HEK293 (cell line): Measurements from ENCODE around the gene NECAB3.

Experiments used
- CTCF ChIA-PET: fragments of 350-600 bp; formaldehyde crosslinking; extraction: SDS; loops from one replicate; lab custom pipeline; 2021; ENCODE audit warnings: antibody characterized with exemption; lab: Yijun Ruan, JAX
- POLR2A ChIA-PET: fragments of 300-600 bp; formaldehyde crosslinking; extraction: SDS; loops from one replicate; lab custom pipeline; 2020; ENCODE audit warnings: antibody characterized with exemption, inconsistent platforms; lab: Yijun Ruan, JAX
- H3K27ac ChIP-seq: fragments of 200-500 bp; sonication (Bioruptor generic); 2 replicates; pipeline ENCODE4 v1.5.1; 2014; ENCODE audit warnings: low read depth, low read length, control low read depth, inconsistent platforms; ENCODE audit errors: extremely low read depth
- H3K36me3 ChIP-seq, 2 experiments: fragments of 200-500 bp in 1 of 2; sonication (Bioruptor generic) in 1 of 2; 1 replicate in 1 of 2; 2 replicates in 1 of 2; pipeline ENCODE4 v1.5.1; 2014 to 2017; ENCODE audit warnings: inconsistent platforms in 2 of 2, low read length in 2 of 2; ENCODE audit not compliant: control insufficient read depth in 2 of 2, insufficient read depth in 1 of 2
- H3K4me1 ChIP-seq: fragments of 200-500 bp; sonication (Bioruptor generic); 2 replicates; pipeline ENCODE4 v1.5.1; 2014; ENCODE audit warnings: mild to moderate bottlenecking, low read length, inconsistent platforms; ENCODE audit not compliant: control insufficient read depth, insufficient read depth
- H3K4me3 ChIP-seq: 2 replicates; pipeline ENCODE4 v1.5.1; 2011; ENCODE audit warnings: low read depth, mild to moderate bottlenecking, control low read depth, low read length, moderate library complexity
- H3K9me3 ChIP-seq: fragments of 200-500 bp; sonication (Bioruptor generic); 2 replicates; pipeline ENCODE4 v1.5.1; 2014; ENCODE audit warnings: low read depth, low read length, inconsistent platforms; ENCODE audit not compliant: control insufficient read depth, insufficient read depth
- SALL2 ChIP-seq: fragments of 450-650 bp; formaldehyde crosslinking; IDR thresholded peaks from 2 replicates; pipeline ENCODE4 v1.5.0; 2017; ENCODE audit warnings: missing biosample characterization, mild to moderate bottlenecking, missing genetic modification characterization, borderline replicate concordance
- ZNF140 ChIP-seq: fragments of 450-650 bp; formaldehyde crosslinking; IDR thresholded peaks from 2 replicates; pipeline ENCODE4 v1.5.1; 2016; ENCODE audit warnings: missing biosample characterization, missing genetic modification characterization
- ZNF514 ChIP-seq: fragments of 450-650 bp; formaldehyde crosslinking; IDR thresholded peaks from 2 replicates; pipeline ENCODE4 v1.5.1; 2016; ENCODE audit warnings: missing biosample characterization, missing genetic modification characterization
- ZNF529 ChIP-seq: fragments of 450-650 bp; formaldehyde crosslinking; IDR thresholded peaks from 2 replicates; pipeline ENCODE4 v1.5.1; 2017; ENCODE audit warnings: missing genetic modification characterization, missing biosample characterization; ENCODE audit not compliant: insufficient replicate concordance

Gene NECAB3

GRCh38 chr20:33611106-33611505 is 63.1 kb downstream of the NECAB3 start (continued):
- TF ChIP-seq ZNF514 (tag by site-specific recombination): no peak

GRCh38 chr20:33609504-33609903 is 64.7 kb downstream of the NECAB3 start:
- Histone ChIP-seq H3K4me3 (no peak overlapping the region), H3K4me1 (no peaks in the 10 kb centered on the region), H3K36me3 (peaks cover 0 to 55% of the 10 kb centered on the region in 2 experiments; a peak in 1 of 3 replicates), H3K27ac (no peak overlapping the region), H3K9me3 (no peaks in the 10 kb centered on the region)
- TF ChIP-seq SALL2 (tag by site-specific recombination): no peak
- TF ChIP-seq ZNF140 (tag by site-specific recombination): no peak
- TF ChIP-seq ZNF529 (tag by site-specific recombination): no peak
- CTCF ChIA-PET: no interaction called here
- POLR2A ChIA-PET: interaction anchor here (0.8 kb wide), 1 partner anchor 41 kb away, joined by 3 read pairs; no protein-coding TSS in a partner anchor
